ENCODE data around the gene TMEM41B.

GRCh38 chr11:9347100-9347499 lies 32.7 kb upstream of the TMEM41B start:
- TF ChIP-seq, protein P1, sequence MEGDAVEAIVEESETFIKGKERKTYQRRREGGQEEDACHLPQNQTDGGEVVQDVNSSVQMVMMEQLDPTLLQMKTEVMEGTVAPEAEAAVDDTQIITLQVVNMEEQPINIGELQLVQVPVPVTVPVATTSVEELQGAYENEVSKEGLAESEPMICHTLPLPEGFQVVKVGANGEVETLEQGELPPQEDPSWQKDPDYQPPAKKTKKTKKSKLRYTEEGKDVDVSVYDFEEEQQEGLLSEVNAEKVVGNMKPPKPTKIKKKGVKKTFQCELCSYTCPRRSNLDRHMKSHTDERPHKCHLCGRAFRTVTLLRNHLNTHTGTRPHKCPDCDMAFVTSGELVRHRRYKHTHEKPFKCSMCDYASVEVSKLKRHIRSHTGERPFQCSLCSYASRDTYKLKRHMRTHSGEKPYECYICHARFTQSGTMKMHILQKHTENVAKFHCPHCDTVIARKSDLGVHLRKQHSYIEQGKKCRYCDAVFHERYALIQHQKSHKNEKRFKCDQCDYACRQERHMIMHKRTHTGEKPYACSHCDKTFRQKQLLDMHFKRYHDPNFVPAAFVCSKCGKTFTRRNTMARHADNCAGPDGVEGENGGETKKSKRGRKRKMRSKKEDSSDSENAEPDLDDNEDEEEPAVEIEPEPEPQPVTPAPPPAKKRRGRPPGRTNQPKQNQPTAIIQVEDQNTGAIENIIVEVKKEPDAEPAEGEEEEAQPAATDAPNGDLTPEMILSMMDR (IDR thresholded peaks at IDR 0.05): no peak
- TF ChIP-seq ZFX (IDR thresholded peaks at IDR 0.05; ENCODE audit: borderline replicate concordance): no peak
